ENCODE results near the gene SLU7.

DNA sequence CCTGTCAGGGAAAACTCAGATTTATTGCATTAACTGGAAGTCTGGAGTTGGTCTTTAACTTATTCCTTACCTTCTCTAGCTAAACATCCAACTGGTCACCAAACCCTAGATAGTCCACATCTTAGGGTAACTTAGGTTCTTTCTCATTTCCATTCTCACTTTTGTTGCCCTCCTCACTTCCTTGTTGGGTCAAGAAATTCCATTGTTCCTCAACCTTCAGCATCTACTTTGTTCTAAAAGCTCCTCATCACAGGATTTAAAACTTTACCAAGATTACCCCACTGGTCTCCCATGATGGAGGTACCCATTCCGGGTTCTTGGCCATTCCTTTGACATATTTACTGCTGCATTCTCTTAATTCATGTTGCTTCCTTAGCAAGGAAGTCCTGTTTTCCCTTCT lies 34.9 kb upstream of the SLU7 start:
- TF ChIP-seq, protein P1, sequence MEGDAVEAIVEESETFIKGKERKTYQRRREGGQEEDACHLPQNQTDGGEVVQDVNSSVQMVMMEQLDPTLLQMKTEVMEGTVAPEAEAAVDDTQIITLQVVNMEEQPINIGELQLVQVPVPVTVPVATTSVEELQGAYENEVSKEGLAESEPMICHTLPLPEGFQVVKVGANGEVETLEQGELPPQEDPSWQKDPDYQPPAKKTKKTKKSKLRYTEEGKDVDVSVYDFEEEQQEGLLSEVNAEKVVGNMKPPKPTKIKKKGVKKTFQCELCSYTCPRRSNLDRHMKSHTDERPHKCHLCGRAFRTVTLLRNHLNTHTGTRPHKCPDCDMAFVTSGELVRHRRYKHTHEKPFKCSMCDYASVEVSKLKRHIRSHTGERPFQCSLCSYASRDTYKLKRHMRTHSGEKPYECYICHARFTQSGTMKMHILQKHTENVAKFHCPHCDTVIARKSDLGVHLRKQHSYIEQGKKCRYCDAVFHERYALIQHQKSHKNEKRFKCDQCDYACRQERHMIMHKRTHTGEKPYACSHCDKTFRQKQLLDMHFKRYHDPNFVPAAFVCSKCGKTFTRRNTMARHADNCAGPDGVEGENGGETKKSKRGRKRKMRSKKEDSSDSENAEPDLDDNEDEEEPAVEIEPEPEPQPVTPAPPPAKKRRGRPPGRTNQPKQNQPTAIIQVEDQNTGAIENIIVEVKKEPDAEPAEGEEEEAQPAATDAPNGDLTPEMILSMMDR (IDR thresholded peaks at IDR 0.05; ENCODE audit: low read depth, low read length, poor library complexity, severe bottlenecking) = no peak
- TF ChIP-seq EZH2phosphoT487 (IDR thresholded peaks at IDR 0.05; ENCODE audit: borderline replicate concordance, low read length) = no peak

Measured in DOHH2 (cell line).